Skeletal muscle tissue (tissue), 4 donors: Measurements from ENCODE around the gene MRPS5. TPM values are rescaled to one million over a fixed set of nuclear protein-coding genes. Genes with fewer than 3 reads are reported as not detected.

ENCODE experiments used
- H3K27ac ChIP-seq: one replicate; pipeline ENCODE4 v1.7.0; 2013; ENCODE audit warnings: mild to moderate bottlenecking, low read depth, low read length, inconsistent platforms
- H3K27me3 ChIP-seq, 3 donors: one replicate each; pipeline ENCODE4 v1.7.0; 2013; ENCODE audit warnings: low read length in 3 of 3; ENCODE audit not compliant: control insufficient read depth in 3 of 3, insufficient read depth in 3 of 3
- H3K36me3 ChIP-seq, 3 donors: one replicate each; pipeline ENCODE4 v1.7.0; 2013; ENCODE audit warnings: low read length in 3 of 3; ENCODE audit not compliant: control insufficient read depth in 3 of 3, insufficient read depth in 3 of 3
- H3K4me1 ChIP-seq, 3 donors: one replicate each; pipeline ENCODE4 v1.7.0; 2013; ENCODE audit warnings: low read length in 3 of 3, mild to moderate bottlenecking in 3 of 3; ENCODE audit not compliant: control insufficient read depth in 3 of 3, insufficient read depth in 3 of 3
- H3K4me3 ChIP-seq, 3 donors: one replicate each; pipeline ENCODE4 v1.7.0; 2013; ENCODE audit warnings: low read length in 3 of 3
- H3K9ac ChIP-seq, 3 donors: one replicate each; pipeline ENCODE4 v1.7.0; 2013; ENCODE audit warnings: low read length in 3 of 3, mild to moderate bottlenecking in 3 of 3, moderate library complexity in 2 of 3, low read depth in 1 of 3
- H3K9me3 ChIP-seq, 3 donors: one replicate each; pipeline ENCODE4 v1.7.0; 2013; ENCODE audit warnings: low read length in 3 of 3; ENCODE audit not compliant: control insufficient read depth in 3 of 3
- total RNA-seq: library from RNA; depleted of rRNA; stranded (reverse); fragments of >200 nt; gene quantifications from one replicate; pipeline ENCODE4 v1.2.3, GENCODE V29; 2014
- donor health status: Osteomylitis.

Gene MRPS5
- total RNA-seq, 1 donor from 2014 or later = 36.5 TPM

GRCh38 chr2:95057535-95058370, 63.9 kb downstream of the MRPS5 start:
- H3K4me3 ChIP-seq = no peak overlapping the region
- H3K27ac ChIP-seq = no peak overlapping the region
- H3K36me3 ChIP-seq = no peaks in the 10 kb centered on the region
- H3K4me1 ChIP-seq = no peaks in the 10 kb centered on the region
- H3K27me3 ChIP-seq = peaks cover 8 to 27% (median 18%) of the 10 kb centered on the region in 3 donors
- no peak overlapping the region for H3K9ac ChIP-seq
- H3K9me3 ChIP-seq = no peaks in the 10 kb centered on the region

DNA sequence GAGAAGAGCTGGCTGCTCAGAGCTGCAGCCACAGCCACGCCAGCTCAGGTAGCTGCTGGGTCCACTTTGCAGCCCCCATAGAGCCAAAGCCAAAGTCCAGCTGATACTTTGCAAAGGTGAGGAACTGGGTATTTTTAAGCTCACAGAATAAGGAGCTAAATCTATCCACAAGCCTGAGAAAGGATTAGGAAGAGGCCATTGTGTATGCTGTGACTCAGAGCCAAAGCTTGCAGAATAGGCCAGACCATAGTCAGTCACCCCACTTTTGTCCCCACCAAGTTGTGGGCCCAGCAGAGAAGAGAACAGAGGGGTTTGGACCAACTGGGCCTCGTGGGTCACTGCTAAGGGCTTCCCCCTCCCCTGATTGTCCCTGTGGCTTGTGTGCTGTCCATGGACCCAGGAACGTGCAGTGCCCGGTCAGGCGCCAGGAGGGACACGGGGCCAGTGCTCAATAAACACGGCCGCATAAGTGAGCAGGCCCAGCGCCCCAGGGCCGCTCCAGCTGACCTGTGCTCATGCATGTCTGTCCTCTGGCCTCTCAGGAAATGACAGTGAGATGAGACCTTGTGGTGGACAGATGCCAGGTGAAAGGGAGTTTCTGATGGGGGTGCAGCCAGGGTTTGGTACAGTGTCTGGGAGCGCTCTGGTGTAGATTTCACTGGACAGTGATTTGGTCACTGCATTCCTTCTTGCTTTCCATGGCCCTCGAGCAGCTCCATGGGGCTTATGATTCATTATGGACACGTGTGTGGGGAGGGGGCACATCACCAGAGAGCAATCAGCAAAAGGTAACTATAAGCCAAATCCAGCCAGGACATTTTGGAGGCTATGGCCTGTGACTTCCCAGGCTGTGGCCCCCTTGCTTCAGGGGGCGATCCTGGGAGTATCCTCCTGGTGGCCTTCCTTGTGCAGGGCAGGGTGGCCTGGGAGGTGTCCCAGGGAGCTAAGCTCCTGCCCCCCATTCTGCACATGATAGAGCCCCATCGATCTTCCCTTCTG, 64.8 kb downstream of the MRPS5 start:
- Histone ChIP-seq H3K9ac (no peak overlapping the region), H3K4me1 (no peaks in the 10 kb centered on the region), H3K9me3 (no peaks in the 10 kb centered on the region), H3K27ac (no peak overlapping the region), H3K36me3 (no peaks in the 10 kb centered on the region), H3K27me3 (peaks cover 8 to 25% (median 21%) of the 10 kb centered on the region in 3 donors), H3K4me3 (no peak overlapping the region)

DNA sequence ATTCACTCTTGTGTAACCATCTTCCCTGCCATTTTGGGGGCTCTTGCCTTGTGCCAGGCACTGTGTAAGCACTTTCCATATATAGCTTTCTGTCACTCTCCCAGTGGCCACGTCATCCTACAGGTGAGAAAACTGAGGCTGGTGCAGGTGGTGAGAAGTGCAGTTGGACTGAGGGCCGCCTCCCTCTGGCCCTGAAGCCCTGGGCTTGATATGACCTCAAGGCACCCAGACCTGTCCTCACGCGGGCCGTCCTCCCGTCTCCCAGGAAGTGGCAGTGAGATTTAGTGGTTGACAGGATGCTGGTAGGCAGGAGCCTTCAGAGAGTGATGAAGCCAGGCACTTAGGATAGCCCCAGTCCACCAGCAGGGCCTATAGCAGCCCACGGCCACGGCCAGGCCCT, 65.6 kb downstream of the MRPS5 start:
- no peak overlapping the region for H3K4me3 ChIP-seq
- H3K9ac ChIP-seq = no peak overlapping the region
- H3K9me3 ChIP-seq = no peaks in the 10 kb centered on the region
- no peaks in the 10 kb centered on the region for H3K36me3 ChIP-seq
- no peak overlapping the region for H3K27ac ChIP-seq
- peaks cover 8 to 25% (median 21%) of the 10 kb centered on the region in 3 donors for H3K27me3 ChIP-seq
- H3K4me1 ChIP-seq = no peaks in the 10 kb centered on the region

DNA sequence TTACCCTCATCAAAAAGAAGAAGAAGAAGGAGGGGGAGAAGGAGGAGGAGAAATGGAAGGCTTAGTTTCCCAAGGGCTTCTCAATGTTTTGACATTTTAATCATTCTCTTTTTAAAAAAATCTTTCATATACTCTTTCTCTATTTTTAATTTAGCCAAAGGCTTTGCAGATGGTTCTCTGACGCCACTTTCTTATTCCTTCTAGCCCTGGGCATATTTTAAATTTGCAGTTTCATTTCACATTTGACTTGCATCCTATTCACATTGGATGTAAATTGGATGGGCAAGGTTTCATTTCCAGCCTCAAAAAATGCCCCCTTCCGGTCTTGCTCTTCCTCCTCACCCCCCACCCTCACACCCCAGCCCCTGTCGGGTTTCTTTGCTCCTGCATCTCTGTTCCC, 66.3 kb downstream of the MRPS5 start:
- no peaks in the 10 kb centered on the region for H3K36me3 ChIP-seq
- no peaks in the 10 kb centered on the region for H3K9me3 ChIP-seq
- no peaks in the 10 kb centered on the region for H3K4me1 ChIP-seq
- no peak overlapping the region for H3K27ac ChIP-seq
- H3K27me3 ChIP-seq = peaks cover 8 to 25% (median 18%) of the 10 kb centered on the region in 3 donors
- H3K9ac ChIP-seq = no peak overlapping the region
- H3K4me3 ChIP-seq = no peak overlapping the region

GRCh38 chr2:95054016-95054415, 67.6 kb downstream of the MRPS5 start:
- H3K9ac ChIP-seq = no peak overlapping the region
- H3K36me3 ChIP-seq = no peaks in the 10 kb centered on the region
- peaks cover 5 to 16% (median 14%) of the 10 kb centered on the region in 3 donors for H3K27me3 ChIP-seq
- H3K27ac ChIP-seq = no peak overlapping the region
- no peaks in the 10 kb centered on the region for H3K9me3 ChIP-seq
- no peak overlapping the region for H3K4me3 ChIP-seq
- no peaks in the 10 kb centered on the region for H3K4me1 ChIP-seq

GRCh38 chr2:95053543-95053942, 68.1 kb downstream of the MRPS5 start:
- no peak overlapping the region for H3K27ac ChIP-seq
- H3K4me1 ChIP-seq = no peaks in the 10 kb centered on the region
- H3K27me3 ChIP-seq = peaks cover 5 to 12% (median 12%) of the 10 kb centered on the region in 3 donors
- no peak overlapping the region for H3K9ac ChIP-seq
- H3K36me3 ChIP-seq = no peaks in the 10 kb centered on the region
- no peaks in the 10 kb centered on the region for H3K9me3 ChIP-seq
- H3K4me3 ChIP-seq = no peak overlapping the region

GRCh38 chr2:95052804-95053479, 68.7 kb downstream of the MRPS5 start:
- Histone ChIP-seq H3K36me3 (no peaks in the 10 kb centered on the region), H3K4me1 (no peaks in the 10 kb centered on the region), H3K27me3 (peaks cover 5 to 12% (median 10%) of the 10 kb centered on the region in 3 donors), H3K27ac (no peak overlapping the region), H3K9ac (no peak overlapping the region), H3K9me3 (no peaks in the 10 kb centered on the region), H3K4me3 (no peak overlapping the region)

DNA sequence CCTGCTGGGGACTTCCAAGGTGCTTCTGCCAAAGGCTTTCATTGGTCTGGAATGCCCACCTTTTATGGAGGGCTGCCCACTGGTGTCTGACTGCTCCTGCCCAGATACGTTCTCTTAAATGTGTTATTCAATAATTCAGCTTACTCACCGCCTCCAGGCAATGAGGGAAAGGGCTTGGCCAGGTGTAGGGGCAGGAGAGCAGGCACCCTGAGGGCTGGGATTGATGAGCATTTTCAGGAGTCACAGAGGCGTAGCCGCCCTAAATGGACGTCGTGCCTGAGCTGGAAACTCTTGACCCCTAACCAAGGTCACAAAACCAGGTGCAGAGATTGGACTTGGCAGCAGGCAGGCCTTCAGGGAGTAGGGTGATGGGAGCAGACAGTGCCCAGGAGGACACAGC, 69.3 kb downstream of the MRPS5 start:
- H3K36me3 ChIP-seq = no peaks in the 10 kb centered on the region
- no peak overlapping the region for H3K4me3 ChIP-seq
- H3K9me3 ChIP-seq = no peaks in the 10 kb centered on the region
- H3K9ac ChIP-seq = no peak overlapping the region
- peaks cover 5 to 12% (median 10%) of the 10 kb centered on the region in 3 donors for H3K27me3 ChIP-seq
- H3K4me1 ChIP-seq = no peaks in the 10 kb centered on the region
- no peak overlapping the region for H3K27ac ChIP-seq

- Histone ChIP-seq H3K27ac (no peak overlapping the region), H3K36me3 (no peaks in the 10 kb centered on the region), H3K4me1 (no peaks in the 10 kb centered on the region), H3K9ac (no peak overlapping the region), H3K9me3 (no peaks in the 10 kb centered on the region), H3K4me3 (no peak overlapping the region), H3K27me3 (peaks cover 5 to 12% (median 10%) of the 10 kb centered on the region in 3 donors)
Observed at GRCh38 chr2:95051626-95052025, 70.0 kb downstream of the MRPS5 start.
